HG03469 (cell line): ENCODE data around the gene GSTM2.

Experiments used
- ATAC-seq: cut with Tn5 transposase; IDR thresholded peaks from one replicate; pipeline ENCODE4 v1.9.1; 2021; ENCODE audit warnings: mild to moderate bottlenecking, moderate library complexity, moderate number of reproducible peaks; ENCODE audit not compliant: unreplicated experiment

Gene GSTM2

DNA sequence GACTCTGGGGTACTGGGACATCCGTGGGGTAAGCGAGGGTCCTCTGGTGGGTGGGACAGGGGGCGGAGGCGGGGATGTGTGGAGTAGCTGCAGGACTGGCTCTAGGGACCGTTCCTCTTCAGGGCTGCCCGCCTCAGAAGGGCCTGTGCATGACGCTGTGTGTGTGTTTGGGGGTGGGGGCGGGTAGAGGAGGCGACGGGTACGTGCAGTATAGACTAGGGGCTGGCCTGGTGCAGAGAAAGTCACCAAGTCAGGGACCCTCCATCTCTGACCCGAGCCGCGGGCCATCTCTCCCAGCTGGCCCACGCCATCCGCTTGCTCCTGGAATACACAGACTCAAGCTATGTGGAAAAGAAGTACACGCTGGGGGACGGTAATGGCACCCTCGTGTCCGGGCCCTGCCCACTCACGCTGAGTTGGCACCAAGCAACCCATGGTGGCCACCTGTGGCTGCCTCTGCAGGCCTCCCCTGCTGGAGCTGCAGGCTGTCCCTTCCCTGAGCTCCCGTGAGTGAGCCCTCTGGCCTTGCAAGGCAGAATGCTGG is 44.5 kb downstream of the GSTM2 start:
- no peak for ATAC-seq

DNA sequence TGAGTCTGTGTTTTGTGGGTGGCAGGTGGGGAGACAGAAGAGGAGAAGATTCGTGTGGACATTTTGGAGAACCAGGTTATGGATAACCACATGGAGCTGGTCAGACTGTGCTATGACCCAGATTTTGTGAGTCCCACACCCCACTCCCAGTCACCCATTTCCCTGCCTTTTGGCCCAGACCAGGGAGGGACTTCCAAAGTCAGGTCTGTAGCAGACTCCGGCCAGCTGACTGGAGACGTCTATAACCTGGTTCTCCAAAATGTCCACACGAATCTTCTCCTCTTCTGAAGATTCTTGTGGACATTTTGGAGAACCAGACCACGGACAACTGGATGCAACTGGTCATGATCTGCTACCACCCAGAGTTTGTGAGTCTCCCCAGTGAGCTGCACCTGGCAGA is 45.8 kb downstream of the GSTM2 start:
- ATAC-seq: no peak

DNA sequence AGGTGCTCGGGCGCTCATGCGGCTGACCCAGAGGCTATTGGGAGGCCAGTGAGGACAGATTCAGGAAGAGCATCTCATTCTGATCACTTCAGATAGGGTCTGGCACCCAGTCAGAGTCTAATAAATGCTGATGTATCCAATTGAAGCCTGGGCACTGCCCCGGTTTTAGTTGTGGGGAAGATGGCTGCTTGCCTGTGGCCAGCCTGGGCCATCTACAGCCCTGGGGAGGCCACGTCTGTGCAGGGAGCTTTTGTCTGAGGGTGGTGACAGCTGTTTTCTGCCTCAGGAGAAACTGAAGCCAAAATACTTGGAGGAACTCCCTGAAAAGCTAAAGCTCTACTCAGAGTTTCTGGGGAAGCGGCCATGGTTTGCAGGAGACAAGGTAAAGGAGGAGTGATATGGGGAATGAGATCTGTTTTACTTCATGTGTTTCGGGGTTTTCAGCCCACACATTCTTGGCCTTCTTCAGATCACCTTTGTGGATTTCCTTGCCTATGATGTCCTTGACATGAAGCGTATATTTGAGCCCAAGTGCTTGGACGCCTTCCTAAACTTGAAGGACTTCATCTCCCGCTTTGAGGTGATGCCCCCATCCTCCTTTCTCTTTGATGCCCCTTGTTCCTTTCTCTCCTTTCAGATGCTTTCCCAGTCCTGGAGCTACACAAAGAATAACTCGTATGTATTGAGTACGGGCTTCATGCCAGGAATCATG is 47.0 kb downstream of the GSTM2 start:
- ATAC-seq: no peak

DNA sequence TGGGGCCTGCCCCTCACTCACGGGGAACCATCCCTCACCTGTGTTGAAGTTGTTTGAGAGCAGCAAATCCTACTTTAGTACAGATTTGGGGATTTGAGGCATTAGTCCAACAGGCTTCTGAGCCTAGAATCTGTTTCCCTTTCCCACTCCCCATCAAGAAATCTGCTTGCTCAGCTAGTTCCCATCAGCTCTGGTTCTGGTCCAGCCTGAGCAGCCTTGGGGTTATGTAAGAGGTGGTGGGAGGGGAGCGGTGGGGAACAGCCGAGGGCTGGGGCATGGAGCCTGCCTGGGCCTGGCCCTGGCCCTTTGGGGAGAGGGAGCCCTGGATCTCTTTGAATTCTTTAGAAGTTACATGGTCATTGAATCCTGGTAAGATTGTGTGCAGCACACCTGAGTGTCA is 48.3 kb downstream of the GSTM2 start:
- ATAC-seq: no peak

DNA sequence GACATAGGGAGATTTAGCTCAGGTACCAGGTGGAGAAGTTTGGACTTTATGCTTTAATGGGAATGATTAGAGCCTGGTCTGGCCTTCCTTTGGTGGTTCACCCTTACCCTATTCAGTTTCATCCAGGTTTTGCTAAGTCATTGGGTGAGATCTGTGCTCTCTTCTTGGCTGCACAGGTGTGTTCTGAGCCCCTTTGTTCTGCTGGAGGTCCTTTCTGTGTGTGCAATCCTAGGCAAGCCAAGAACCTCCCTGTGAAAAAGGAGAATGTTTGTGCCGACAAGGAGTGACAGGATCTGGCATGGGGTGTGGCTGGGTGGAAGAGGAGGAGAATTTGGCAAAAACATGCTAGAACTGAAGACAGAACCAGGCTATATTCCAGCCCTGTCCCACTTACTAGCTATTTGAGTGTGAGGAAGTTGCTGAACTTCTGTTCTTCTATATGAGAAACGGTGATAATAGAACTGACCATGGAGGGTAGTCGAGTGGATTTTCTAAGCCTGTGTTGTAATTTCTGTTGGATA is 48.8 kb downstream of the GSTM2 start:
- no peak for ATAC-seq

DNA sequence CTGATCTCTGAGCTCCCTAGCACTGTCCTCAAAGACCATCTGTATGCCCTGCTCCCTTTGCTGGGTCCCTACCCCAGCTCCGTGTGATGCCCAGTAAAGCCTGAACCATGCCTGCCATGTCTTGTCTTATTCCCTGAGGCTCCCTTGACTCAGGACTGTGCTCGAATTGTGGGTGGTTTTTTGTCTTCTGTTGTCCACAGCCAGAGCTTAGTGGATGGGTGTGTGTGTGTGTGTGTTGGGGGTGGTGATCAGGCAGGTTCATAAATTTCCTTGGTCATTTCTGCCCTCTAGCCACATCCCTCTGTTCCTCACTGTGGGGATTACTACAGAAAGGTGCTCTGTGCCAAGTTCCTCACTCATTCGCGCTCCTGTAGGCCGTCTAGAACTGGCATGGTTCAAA is 49.9 kb downstream of the GSTM2 start:
- no peak for ATAC-seq

DNA sequence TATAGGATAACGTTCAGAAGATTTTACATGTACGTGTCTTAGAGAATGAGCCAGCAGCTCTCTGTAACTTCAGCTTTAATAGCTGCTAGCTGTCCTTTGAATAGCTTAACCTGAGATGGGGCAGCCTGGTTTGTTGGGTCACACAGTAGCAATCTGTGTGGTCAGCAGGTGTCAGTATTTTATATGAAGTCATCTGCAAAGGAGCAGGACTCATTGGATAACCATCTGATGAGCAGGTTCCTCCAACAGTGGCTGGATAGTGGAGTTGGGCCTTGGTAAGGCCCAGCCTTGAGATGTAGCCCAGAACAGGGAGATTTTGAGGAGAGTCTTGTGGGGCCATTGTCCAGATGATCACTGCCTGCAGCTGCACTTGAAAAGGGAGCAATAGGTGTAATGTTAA is 50.6 kb downstream of the GSTM2 start:
- ATAC-seq: no peak

DNA sequence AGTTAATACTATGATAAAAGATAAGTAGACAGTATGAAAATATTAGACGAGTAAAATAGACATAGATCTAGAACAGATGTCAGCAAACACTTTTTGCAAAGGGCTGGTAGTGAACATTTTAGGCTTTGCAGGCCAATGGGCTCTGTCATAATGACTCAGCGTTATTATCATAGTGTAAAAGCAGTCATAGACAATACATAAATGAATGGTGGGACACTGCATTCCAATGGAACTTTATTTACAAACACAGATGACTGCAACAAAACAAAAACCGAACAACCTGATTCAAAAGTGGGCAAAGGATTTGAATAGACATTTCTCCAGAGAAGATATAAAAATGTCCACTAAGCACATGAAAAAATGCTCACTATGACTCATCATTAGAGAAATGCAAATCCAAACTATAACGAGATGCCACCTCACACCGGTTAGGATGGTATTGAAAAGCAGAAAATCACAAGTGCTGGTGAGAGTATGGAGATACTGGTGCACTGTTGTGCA is 51.5 kb downstream of the GSTM2 start:
- ATAC-seq: no peak

DNA sequence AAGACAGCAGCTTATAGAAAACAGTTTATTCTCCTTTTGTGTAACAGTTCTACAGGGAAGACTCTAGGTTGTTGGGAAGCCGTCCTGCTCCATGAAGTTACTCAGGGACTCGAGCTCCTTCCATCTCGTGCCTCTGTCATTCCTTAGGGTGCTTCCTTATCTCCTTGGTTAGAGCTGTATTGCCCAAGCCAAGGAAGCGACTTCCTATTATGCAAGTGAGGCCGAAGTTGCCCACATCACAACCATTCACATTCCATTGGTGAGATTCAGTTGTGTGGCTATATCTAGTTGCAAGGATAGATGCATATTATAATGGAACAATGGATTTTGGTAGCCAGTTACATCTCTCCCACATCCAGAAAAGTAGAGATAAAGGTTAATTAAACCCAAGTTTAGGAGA is 53.2 kb downstream of the GSTM2 start:
- no peak for ATAC-seq

DNA sequence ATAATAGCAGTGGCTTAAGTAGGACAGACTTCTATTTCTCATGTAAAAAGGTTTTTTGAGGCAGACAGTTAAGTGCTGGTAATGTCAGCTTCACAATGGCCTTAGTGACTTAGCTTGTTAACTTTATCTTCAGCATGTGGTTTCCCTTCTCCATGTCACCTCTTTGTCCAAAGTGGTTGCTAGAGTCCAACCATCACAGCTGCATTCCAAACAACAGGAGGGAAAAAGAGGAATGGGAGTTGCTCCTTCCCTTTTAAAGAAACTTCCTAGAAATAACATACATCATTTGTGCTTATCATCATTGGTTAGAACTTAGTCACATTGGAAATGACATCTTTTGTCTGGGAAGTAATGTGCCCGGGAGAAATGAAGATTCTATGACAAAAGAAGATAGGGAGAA is 54.1 kb downstream of the GSTM2 start:
- ATAC-seq: no peak

DNA sequence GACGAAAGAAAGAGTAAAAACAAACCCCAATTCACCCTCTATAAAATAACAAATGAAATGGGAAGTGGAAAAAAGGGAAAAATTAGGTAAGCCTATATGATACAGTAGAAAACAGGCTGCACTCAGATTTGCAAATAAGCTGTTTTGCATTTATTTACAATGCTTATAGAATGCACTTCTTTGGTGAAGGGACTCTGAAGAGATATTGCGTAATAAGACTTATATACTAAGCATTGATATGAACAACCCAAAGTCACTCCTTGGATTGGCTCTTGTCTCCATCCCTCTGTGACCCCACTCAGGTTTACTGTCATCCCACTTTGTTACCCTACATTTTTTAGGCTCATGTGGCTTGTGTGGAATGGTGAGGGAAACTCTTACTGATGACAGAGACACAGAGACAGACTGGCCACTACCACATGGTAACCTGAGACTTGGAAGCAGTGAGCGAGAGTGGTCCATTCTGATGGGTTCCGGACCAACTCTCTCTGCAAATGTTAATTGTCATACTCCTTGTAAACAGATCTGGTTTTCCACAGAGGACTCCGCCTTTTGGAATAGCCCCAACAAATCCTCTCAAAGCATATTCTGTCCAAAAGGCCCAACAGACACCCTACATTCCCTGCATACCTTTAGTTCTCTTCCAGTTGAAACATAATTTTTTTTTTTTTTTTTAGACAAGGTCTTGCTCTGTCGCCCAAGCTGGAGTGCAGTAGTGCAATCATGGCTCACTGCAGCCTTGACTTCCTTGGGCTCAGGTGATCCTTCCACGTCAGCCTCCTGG is 55.2 kb downstream of the GSTM2 start:
- ATAC-seq: no peak
